ENCODE results near the gene KLF9.

- TF ChIP-seq CTCF (IDR thresholded peaks at IDR 0.05) (no peak), POLR2A (IDR thresholded peaks at IDR 0.05) (no peak), POLR2AphosphoS5 (IDR thresholded peaks at IDR 0.05; ENCODE audit: insufficient read depth in 1 of 2, low read depth in 1 of 2) (no peak)
Measured at GRCh38 chr9:70390933-70391341, 23.5 kb downstream of the KLF9 start.

Measured in vagina (tissue), 2 donors.